ENCODE results near the gene CLIC4.
"Not testable (repeated sequence)": the region's sequence is repeated elsewhere in the genome, so short reads cannot be mapped to it uniquely, and the experiment has no call there.

The CLIC4 gene

GRCh38 chr1:24776821-24777220 lies 31.6 kb downstream of the CLIC4 start:
- peaks cover 90% of the 10 kb centered on the region for H3K79me2 ChIP-seq (ENCODE audit: insufficient read depth, low read length)
- H4K20me1 ChIP-seq (ENCODE audit: insufficient read depth, low read length) = peaks cover 26% of the 10 kb centered on the region; the same call in 1 of the 2 replicates
- ATAC-seq (ENCODE audit: insufficient read depth, low read depth) (no peak), DNase-seq (no peak)
- no peak overlapping the region for H2AFZ ChIP-seq (ENCODE audit: low read depth, low read length)
- H3K36me3 ChIP-seq (ENCODE audit: insufficient read depth, low read length) = no peaks in the 10 kb centered on the region
- no peaks in the 10 kb centered on the region for H3K9me3 ChIP-seq (ENCODE audit: insufficient read depth, low read length, severe bottlenecking)
- no peak overlapping the region for H3K27ac ChIP-seq (ENCODE audit: low read length)
- H3K4me2 ChIP-seq (ENCODE audit: insufficient read depth, low read length) = no peak overlapping the region
- no peaks in the 10 kb centered on the region for H3K4me1 ChIP-seq (ENCODE audit: insufficient read depth, low read length)
- no peak overlapping the region for H3K4me3 ChIP-seq (ENCODE audit: low read depth in 1 of 2, low read length in 2 of 2)
- TF ChIP-seq CTCF (IDR thresholded peaks at IDR 0.05; ENCODE audit: borderline replicate concordance, extremely low read depth, low read length, poor library complexity, severe bottlenecking) = no peak
- no peak for TF ChIP-seq EZH2 (IDR thresholded peaks at IDR 0.05; ENCODE audit: borderline replicate concordance, low read depth, low read length, severe bottlenecking)
- H3K27me3 ChIP-seq (ENCODE audit: insufficient read depth, low read length, poor library complexity) = no peaks in the 10 kb centered on the region
- no peak overlapping the region for H3K9ac ChIP-seq (ENCODE audit: low read depth, low read length)

- Histone ChIP-seq H3K9ac (ENCODE audit: low read depth, low read length) (no peak overlapping the region), H3K4me1 (ENCODE audit: insufficient read depth, low read length) (no peaks in the 10 kb centered on the region), H3K27me3 (ENCODE audit: insufficient read depth, low read length, poor library complexity) (no peaks in the 10 kb centered on the region), H3K27ac (ENCODE audit: low read length) (no peak overlapping the region), H2AFZ (ENCODE audit: low read depth, low read length) (no peak overlapping the region), H3K4me3 (ENCODE audit: low read depth in 1 of 2, low read length in 2 of 2) (no peak overlapping the region), H3K36me3 (ENCODE audit: insufficient read depth, low read length) (no peaks in the 10 kb centered on the region), H4K20me1 (ENCODE audit: insufficient read depth, low read length) (peaks cover 33% of the 10 kb centered on the region; the same call in 1 of the 2 replicates), H3K4me2 (ENCODE audit: insufficient read depth, low read length) (no peak overlapping the region), H3K79me2 (ENCODE audit: insufficient read depth, low read length) (peaks cover 91% of the 10 kb centered on the region), H3K9me3 (ENCODE audit: insufficient read depth, low read length, severe bottlenecking) (no peaks in the 10 kb centered on the region)
- DNase-seq = no peak
- TF ChIP-seq CTCF (IDR thresholded peaks at IDR 0.05; ENCODE audit: borderline replicate concordance, extremely low read depth, low read length, poor library complexity, severe bottlenecking) = no peak
- TF ChIP-seq EZH2 (IDR thresholded peaks at IDR 0.05; ENCODE audit: borderline replicate concordance, low read depth, low read length, severe bottlenecking) = no peak
- no peak for ATAC-seq (ENCODE audit: insufficient read depth, low read depth)
These were observed 32.9 kb downstream of the CLIC4 start for GRCh38 chr1:24778141-24778540.

- H3K4me1 ChIP-seq (ENCODE audit: insufficient read depth, low read length); H3K36me3 ChIP-seq (ENCODE audit: insufficient read depth, low read length); H3K27me3 ChIP-seq (ENCODE audit: insufficient read depth, low read length, poor library complexity); DNase-seq; H3K9me3 ChIP-seq (ENCODE audit: insufficient read depth, low read length, severe bottlenecking); H3K4me3 ChIP-seq (ENCODE audit: low read depth in 1 of 2, low read length in 2 of 2); H3K4me2 ChIP-seq (ENCODE audit: insufficient read depth, low read length); H3K9ac ChIP-seq (ENCODE audit: low read depth, low read length); H2AFZ ChIP-seq (ENCODE audit: low read depth, low read length); H3K27ac ChIP-seq (ENCODE audit: low read length); ATAC-seq (ENCODE audit: insufficient read depth, low read depth): not testable (repeated sequence)
- Histone ChIP-seq H4K20me1 (ENCODE audit: insufficient read depth, low read length) (peaks cover 32% of the 10 kb centered on the region; the same call in 1 of the 2 replicates), H3K79me2 (ENCODE audit: insufficient read depth, low read length) (peaks cover 89% of the 10 kb centered on the region)
These were observed 34.0 kb downstream of the CLIC4 start for GRCh38 chr1:24779199-24779598.

- ATAC-seq (ENCODE audit: insufficient read depth, low read depth) = no peak
- peaks cover 86% of the 10 kb centered on the region for H3K79me2 ChIP-seq (ENCODE audit: insufficient read depth, low read length)
These were observed 34.6 kb downstream of the CLIC4 start for GRCh38 chr1:24779689-24780464.

GRCh38 chr1:24780626-24781025 lies 35.4 kb downstream of the CLIC4 start:
- not testable (repeated sequence) for H3K9me3 ChIP-seq (ENCODE audit: insufficient read depth, low read length, severe bottlenecking); H3K4me3 ChIP-seq (ENCODE audit: low read depth in 1 of 2, low read length in 2 of 2); H2AFZ ChIP-seq (ENCODE audit: low read depth, low read length); DNase-seq; H3K9ac ChIP-seq (ENCODE audit: low read depth, low read length); H3K4me1 ChIP-seq (ENCODE audit: insufficient read depth, low read length); H3K36me3 ChIP-seq (ENCODE audit: insufficient read depth, low read length); H3K27ac ChIP-seq (ENCODE audit: low read length); H3K27me3 ChIP-seq (ENCODE audit: insufficient read depth, low read length, poor library complexity); ATAC-seq (ENCODE audit: insufficient read depth, low read depth); H3K4me2 ChIP-seq (ENCODE audit: insufficient read depth, low read length)
- Histone ChIP-seq H3K79me2 (ENCODE audit: insufficient read depth, low read length) (peaks cover 84% of the 10 kb centered on the region), H4K20me1 (ENCODE audit: insufficient read depth, low read length) (peaks cover 33% of the 10 kb centered on the region; the same call in 1 of the 2 replicates)

More at GRCh38 chr1:24779689-24780464, 34.6 kb downstream of the CLIC4 start:
- no peak for DNase-seq
- Histone ChIP-seq H3K27me3 (ENCODE audit: insufficient read depth, low read length, poor library complexity) (no peaks in the 10 kb centered on the region), H4K20me1 (ENCODE audit: insufficient read depth, low read length) (peaks cover 33% of the 10 kb centered on the region; the same call in 1 of the 2 replicates), H3K9me3 (ENCODE audit: insufficient read depth, low read length, severe bottlenecking) (no peaks in the 10 kb centered on the region), H3K4me1 (ENCODE audit: insufficient read depth, low read length) (no peaks in the 10 kb centered on the region), H3K4me2 (ENCODE audit: insufficient read depth, low read length) (no peak overlapping the region), H3K27ac (ENCODE audit: low read length) (no peak overlapping the region), H3K9ac (ENCODE audit: low read depth, low read length) (no peak overlapping the region), H3K36me3 (ENCODE audit: insufficient read depth, low read length) (no peaks in the 10 kb centered on the region), H2AFZ (ENCODE audit: low read depth, low read length) (no peak overlapping the region), H3K4me3 (ENCODE audit: low read depth in 1 of 2, low read length in 2 of 2) (no peak overlapping the region)
- peak; percentile 9 for TF ChIP-seq CTCF (IDR thresholded peaks at IDR 0.05; ENCODE audit: borderline replicate concordance, extremely low read depth, low read length, poor library complexity, severe bottlenecking)
- TF ChIP-seq EZH2 (IDR thresholded peaks at IDR 0.05; ENCODE audit: borderline replicate concordance, low read depth, low read length, severe bottlenecking) = no peak
